GM04503 (cell line): ENCODE measurements around the gene LRFN4.

Experiments
- DNase-seq: peaks from one replicate; pipeline ENCODE4 v3.0.0-alpha.2; 2012; ENCODE audit warnings: low read depth

The LRFN4 gene

DNA sequence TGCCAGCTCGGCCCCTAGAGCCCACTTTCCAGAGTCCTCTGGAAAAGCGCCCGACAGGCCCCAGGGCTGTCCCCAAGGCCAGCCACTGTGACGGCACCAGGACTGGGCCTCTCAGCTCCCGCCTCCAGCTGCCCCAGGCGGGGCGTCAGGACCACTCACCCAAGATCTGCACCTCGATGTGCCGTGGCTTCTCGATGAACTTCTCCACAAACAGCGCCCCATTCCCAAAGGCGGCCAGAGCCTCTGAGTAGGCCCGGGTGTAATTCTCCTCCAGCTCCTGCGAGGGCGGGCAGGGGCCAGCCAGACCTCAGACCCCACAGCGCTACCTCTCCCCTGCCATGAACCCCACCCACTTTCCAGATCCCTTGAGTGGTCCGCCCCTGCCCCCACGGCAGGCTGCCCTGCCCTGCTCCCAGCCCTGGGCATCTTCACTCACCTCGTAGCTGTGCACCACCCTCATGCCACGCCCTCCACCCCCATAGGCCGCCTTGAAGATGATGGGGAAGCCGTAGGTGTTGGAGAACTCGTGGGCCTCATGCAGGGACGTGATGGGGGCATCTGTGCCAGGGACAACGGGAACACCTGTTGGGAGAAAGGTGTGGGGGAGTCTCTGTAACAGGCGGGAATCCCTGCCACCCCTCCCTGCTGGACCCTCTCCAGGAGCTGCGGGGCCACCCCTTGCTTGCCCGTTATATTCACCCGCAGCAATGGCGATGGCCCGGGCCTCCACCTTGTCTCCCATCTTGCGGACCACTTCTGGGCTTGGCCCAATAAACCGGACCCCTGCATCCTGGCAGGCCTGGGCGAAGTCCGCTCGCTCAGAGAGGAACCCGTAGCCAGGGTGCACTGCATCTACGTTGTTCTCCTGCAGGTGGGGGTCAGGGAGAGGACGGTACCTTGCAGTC is 14.0 kb downstream of the LRFN4 start:
- DNase-seq, result no peak

DNA sequence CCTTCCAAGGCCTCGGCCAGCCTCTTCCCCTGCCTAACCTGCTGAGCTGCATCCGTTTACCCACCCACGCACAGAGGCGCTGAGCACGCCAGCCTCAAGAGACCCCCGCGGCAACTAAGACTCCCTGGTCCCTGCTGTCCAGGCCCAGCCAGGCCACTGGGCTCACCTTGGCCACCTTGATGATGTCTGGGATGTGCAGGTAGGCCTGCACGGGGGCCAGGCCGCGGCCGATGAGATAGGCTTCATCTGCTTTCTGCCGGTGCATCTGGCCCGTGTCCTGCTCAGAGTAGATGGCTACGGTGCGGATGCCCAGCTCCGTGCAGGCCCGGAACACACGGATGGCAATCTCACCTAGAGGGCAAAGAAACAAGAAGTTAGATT is 14.6 kb downstream of the LRFN4 start:
- no peak for DNase-seq

DNA sequence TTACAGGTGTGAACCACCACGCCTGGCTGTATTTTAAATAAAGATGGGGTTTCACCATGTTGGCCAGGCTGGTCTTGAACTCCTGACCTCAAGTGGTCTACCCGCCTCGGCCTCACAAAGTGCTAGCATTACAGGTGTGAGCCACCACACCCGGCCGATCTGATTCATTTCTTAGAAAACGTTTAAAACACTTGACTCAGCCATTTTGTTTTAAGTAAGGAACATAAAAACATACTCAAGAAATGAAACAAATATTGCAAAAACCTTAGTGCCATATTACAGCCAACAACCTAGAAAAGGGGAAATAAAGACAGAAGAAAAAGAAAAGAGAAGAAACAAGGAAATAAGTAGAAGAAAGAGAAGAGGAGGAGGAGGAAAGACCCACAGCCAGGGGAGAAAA is 17.4 kb downstream of the LRFN4 start:
- DNase-seq, result no peak

DNA sequence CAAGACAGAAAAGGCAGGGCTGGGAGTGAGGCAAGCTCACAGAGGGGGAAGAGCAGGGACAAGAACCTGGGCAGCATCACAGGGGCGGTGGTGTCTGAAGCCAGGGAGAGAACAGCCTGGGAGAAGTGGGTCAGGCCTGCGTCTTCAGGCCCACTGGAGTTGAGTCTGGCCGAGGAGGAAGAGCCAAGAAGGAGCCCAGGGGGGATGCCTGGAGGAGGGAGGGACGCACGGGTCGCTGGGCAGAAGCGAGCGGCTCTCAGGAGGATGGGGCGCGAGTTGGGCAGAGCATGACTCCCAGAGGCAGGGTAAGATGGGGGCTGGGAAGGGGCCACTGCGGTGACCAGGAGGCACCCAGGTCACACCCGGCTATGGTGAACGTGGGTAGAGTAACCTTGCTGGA is 18.5 kb downstream of the LRFN4 start:
- DNase-seq, result no peak

DNA sequence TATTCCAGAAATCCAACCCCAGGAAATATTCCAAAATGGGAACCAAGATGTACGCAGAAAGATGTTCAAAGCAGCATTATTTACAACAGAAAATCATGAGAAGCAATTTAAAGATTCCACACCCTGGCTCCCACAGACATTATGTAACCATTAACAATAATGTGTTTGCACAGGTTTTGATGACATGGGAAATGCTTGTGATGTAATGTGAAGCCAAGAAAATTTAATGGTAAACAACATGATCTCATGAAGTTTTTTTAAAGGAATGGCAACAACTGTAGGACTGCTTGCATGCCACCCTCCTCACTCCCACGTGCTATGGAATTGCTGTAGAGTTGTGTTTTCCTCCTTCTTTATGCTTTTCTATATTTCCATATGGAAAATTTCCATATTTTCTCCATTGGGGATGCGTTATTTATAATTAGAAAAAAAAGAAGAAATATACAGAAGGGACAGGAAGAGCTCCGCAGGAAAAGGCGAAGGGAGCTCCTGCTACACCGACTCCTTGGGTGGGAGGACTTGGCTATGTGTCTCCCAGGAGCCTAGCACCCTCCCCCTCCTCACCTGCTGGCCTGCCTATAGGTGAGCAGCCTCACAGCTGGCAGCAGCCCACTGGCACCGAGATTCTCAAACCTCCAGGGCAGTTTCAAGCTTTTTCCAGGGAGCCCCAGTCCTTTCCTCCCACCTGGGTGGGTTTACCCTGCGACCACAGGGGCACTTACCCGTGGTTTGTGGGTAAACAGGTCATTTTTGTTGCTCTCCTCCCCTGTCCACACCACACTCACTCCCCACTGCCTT is 20.9 kb downstream of the LRFN4 start:
- DNase-seq, result no peak

DNA sequence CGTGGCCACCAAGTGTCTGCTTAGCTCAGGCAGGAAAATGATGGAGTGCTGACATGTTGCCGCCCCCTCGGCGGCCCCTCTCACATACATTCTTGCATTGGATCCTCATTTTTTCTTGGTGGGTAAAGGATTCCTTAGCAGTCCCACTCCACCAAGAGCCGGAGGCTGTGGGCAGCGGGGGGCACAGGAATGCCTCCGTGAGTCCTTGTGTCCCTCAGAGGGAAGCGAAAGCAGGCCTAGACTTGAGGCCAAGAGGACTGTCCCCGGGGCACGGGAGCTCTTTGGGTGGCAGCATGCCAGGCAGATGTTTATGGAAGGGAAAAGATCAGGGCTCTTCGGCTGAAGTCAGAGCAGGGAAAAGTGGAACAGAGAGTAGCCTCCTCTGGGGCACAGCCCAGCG is 21.6 kb downstream of the LRFN4 start:
- no peak for DNase-seq

DNA sequence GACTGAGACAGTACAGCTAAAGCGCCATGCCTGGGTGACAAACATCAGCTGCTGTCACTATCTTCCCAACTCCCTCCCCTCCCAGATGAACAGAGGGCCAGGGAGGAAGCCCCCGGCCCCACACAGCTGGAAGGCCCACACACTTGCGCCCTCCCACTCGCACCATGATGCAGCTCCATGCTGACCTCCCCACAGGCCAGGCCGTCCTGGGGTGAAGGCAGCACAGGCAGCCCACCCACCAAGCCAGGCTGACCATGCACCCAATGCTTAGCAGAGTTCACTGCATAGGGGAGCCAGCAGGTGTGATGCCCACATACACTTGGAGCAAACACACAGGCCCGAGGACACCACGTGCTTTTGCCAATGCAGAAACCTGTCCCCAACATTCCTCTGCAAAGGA is 22.1 kb downstream of the LRFN4 start:
- no peak for DNase-seq

DNA sequence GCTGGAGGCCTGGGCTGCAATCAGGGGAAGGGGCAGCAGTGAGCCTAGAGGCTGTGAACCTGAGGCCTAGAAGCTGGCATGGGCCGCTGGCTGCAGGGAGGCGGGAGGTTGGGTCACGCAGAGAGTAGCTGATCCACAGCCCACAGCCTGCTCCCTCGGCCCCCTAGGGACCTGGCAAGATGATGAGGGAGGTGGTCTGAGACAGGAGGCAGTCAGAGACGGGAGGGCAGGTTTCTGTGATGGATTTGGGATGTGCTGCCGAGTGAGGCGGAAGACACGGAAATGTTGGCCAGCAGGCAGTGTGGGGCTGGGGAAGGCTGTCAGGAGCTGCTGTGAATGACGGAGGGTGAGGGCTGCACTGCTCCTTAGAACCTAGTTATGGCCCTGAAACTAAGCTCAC is 22.7 kb downstream of the LRFN4 start:
- no peak for DNase-seq

DNA sequence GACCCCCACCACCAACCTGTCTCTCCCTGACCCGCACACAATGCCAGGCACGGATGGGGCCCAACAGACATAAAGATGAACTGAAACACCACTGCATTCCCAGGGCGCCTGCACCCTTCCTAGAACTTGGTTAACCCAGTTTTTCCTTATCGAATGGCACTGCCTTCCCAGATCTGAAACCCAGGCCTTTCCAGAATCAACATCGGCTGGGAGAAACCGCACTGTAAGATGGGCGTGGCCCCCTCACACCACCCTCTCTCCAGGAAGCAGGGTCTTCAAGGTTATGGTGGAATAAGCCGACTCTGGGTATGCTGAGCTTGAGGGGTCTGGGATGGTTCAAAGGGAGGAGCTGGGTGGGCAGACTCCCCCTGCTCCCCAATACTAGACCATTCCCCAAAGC is 23.1 kb downstream of the LRFN4 start:
- DNase-seq, result no peak

DNA sequence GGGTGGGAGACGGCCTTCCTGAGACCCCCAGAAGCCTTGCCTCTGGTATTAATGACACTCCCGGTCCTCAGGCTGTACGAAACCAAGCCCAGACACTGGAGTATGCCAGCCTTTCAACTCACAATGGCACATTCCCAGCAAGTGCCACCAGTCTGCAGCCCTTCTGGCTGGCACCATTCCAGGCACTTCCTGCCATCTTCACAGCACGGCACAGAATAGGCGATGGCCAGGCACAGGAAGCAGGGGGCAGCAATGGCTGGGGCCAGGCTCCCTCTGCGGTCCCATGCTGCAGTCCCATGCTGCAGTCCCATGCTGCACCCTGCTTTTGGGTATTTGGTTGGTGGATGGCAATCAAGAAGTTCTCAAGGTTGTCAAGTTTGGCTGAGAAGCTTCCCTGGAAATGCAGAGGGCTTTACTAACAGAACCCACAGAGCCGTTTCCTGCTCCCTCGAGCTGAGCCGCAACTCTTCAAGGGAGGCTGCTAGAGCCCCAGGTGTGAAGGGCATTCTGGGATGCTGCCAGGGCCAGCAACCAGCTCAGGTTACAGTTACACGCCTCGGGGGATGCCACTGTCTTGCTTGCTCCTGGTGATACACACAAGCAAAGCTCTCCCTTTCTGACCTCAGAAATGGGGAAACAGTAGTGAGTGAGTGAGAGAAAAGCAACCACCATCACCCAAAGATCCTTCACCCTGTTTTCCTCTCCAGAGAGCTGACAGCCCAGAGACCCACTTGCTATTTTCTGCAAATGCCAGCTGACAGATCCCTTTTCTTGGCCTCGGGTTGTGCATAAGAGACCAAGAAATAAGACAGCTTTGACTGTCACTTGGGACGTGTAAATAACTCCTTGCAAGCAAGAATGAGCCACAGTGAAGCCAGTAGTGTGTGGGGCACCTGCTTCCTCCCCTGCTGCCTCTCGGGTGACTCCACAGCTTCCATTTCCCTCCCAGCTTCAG is 23.9 kb downstream of the LRFN4 start:
- no peak for DNase-seq

DNA sequence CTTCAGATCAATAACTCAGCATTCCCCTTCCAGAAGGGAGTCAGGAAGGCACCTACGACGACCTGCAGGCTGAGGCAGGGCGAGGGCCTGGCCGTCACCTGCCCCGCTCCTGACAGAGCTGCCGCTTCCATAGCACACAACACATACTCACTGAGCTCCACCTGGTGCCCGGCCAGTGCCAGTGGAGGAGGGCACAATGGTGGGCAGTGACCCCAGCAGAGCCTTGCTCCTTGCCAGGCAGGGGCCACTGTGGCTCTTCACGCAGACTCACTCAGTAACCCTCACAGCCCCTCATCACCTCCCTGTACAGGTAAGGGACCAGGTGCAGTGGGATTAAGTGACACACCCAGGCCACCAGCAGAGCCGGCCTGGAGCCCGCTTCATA is 24.6 kb downstream of the LRFN4 start:
- DNase-seq, result no peak

DNA sequence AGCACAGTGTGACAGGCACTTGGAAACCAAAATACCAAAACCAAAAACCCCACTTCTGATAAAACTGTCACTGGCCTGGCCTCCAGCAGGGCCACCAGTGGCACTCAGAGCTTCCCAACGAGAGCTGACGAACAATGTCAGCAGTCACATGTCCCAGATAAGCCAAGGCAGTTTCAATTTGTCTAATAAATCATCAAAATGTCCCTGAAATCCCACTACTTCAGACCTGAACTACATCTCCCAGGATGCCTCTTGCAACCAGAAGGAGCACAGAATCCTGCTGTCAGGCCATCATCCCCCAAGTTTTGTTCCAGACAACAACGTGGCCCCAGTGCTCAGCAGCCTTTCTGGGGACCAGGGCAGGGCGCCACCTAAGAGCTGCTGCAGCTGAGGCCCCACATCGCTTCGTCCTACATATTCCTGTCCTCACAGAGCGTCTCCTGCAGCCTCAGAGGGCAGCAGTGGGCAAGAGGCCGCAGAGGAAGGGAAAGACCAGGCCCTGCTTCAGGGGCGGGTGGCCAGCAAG is 25.1 kb downstream of the LRFN4 start:
- no peak for DNase-seq

DNA sequence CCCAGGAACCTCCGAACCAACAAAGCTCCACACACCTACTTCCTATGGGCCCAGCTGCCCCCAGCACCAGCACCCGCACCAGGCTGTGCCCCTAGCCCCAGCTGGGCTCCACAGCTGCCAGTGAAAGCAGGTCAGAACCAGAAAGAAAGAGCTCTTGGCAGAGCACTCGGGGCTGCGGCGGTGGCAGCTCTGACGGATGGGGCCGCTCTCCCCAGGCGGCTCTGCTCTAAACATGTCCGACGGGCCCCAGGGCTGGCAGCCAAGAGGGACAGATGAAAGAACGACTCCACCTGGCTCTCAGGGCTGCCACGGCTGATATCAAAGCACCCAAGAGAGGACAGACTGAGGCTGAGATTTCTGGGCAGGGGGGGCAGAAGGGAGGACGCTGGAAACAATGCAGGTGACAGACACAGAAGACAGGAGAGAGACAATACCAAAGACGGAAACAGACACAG is 25.7 kb downstream of the LRFN4 start:
- no peak for DNase-seq

DNA sequence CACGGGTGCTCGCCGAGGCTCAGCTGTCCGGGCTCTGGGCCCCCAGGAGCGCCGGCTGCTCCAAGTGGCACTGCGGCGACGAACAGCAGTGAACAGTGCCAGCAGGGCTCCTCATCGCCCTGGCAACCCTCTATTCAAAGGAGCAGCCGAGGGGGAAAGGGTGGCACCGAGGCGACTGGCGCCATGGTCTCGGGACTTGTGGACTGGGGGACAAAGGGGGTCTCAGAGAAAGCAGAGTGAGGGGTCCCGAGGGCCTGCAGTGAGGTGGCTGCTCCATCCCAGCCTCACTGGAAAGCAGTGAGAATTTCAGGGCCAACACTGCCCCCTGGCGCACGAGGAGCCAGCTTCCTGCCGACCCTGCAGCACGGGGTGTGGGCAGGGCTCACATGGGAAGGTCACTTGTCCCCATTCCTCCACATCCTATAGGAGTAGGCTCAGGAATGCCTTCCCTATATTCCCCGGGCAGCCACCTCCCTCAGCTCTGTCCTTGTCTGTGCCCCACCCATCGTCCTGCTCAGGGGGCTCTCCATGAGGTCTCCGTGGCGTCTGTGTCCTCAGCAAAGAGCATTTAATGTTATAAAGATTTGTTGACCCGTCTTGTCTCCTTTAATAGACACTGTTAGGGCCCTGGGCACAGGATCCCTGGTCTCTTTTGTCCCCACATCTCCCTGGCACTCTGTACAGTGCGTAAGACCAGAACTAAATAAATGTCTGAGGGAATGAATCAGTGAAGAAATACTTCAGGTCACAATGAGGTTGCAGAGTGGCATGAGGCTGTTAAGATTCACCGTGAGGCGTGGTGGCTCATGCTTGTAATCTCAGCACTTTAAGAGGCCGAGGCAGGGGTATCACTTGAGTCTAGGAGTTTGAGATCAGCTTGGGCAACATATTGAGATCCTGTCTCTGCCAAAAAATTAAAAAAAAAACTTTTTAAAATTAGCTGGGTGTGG is 26.4 kb downstream of the LRFN4 start:
- peak; percentile 26 for DNase-seq

DNA sequence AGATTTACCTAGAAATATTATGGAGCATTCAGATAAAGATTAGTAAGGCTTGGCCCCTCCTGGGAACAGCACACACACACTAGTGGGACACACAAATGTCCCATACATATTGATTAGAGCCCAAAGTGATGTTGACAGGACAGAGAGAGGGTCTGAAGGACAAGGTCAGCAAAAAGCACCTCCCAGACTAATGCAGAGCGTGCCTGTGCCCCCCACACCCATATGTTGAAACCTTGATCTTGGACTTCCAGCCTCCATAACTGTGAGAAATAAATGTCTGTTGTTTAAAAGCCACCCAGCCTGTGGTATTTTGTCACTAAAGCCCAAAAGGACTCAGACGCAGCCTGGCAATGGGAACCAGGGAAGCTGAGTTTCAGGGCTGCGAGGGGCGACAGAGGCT is 27.6 kb downstream of the LRFN4 start:
- no peak for DNase-seq

DNA sequence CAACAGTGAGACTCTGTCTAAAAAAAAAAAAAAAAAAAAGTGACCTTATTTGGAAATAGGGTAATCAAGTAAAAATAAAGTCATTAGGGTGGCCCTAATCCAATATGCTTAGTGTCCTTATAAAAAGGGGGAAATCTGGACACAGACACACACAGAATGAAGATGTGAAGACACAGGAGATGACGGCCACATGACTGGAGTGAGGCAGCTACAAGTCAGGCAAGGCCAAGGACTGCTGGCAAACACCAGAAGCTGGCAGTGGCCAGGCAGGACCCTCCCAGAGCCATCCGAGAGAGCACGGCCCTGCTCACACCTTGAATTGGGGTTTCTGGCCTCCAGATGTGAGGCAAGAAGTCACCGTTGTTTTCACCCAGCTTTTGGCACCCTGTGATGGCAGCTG is 28.6 kb downstream of the LRFN4 start:
- DNase-seq, result no peak

DNA sequence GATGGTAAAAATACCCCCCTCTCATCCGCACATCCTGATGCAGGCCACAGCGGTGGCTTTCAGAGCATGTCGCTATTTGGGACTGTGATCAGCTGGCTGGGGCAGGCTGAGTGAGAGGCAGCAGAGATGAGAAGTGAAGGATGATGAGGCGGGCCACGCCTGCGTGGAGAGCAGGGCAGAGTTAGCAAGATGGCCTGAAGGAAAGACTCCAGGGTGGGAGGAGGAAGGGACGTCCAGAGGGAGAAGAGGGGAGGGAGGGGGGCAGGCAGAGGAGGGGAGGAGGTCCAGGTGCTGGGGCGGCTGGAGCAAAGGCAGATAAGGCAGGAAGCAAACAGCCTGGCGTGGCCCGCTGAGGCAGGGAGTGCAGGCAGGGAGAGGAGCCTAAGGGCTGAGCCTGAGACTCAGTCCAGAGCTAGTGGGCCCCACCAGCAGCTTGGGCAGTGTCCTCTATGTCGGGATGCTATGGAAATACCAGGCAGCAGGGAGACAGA is 29.1 kb downstream of the LRFN4 start:
- DNase-seq, result no peak

DNA sequence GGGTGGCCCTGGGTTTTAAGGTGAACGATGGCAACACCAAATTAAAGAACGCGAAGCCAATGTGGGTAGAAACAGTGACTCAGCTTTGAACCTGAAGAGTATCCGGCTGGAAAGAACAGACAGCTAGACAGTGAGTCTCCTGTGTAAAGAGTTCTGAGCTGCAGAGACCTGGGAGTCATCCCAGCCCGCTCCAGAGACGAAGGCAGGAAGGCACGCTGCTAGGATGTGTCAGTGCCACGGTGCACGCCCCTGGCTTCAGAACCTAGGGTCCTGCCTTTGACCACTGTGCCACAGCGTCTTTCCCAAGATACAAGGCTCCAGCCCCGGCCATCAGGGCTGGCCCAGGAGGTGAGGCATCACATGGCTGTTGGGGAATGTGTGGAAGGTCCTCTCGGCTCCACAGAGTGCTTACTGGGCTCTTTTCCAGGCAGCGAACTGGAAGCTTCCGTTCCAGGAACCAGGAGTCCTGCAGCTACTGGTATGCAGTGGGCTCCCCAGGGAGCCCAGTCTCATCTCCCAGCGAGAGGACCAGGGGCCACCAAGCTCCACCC is 29.9 kb downstream of the LRFN4 start:
- DNase-seq, result no peak

DNA sequence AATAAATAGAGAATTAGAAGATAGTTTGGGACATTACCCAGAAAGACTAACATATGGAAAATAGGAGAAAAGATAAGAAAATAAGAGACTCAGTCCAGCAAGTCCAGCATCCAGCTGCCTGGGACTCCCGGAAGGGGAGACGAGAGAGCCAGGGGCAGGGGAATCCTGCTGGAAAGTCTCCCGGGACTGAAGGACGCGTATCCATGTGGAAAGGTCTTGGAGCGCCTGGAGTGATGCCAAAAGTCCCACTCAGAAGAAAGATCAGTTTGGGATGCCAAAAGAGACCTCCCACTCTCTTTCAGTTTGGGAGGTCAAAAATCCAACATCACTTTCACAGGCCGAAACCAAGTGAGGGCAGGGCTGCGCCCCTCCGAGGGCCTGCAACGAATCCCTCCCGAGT is 30.7 kb downstream of the LRFN4 start:
- no peak for DNase-seq

DNA sequence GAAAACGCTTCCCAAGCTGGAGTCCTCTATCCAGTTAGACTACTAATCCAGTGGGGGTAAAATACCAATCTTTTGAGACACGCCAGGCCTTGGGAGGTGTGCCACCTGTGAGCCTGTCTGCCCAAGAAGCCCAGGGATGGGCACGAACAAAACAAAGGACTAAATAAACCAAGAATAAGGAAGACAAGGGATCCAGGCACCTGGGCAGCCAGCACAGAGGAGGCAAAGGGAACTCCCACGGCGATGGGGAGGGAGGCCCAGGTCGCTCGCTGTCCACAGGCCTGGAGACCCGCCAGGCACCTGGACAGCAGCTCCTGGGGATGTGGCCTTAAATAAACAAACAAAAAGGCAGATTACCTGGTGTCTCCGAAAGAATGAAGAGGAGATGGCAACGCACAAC is 31.4 kb downstream of the LRFN4 start:
- no peak for DNase-seq
